Mesendoderm (in vitro differentiated cells): ENCODE results near the gene PAH.

Experiments
- DNase-seq: peaks from one replicate; pipeline ENCODE4 v3.0.0; 2013
- H2AK5ac ChIP-seq: 2 replicates; pipeline ENCODE4 v1.6.1; 2013; ENCODE audit warnings: low read length, inconsistent platforms
- H2BK120ac ChIP-seq: 2 replicates; pipeline ENCODE4 v1.6.1; 2013; ENCODE audit warnings: low read depth, mild to moderate bottlenecking, low read length, moderate library complexity, mixed read lengths
- H2BK15ac ChIP-seq: replicated peaks from 2 replicates; pipeline ENCODE4 v1.6.1; 2013; ENCODE audit warnings: low read depth, mild to moderate bottlenecking, moderate library complexity
- H2BK5ac ChIP-seq: 2 replicates; pipeline ENCODE4 v1.6.1; 2013; ENCODE audit warnings: low read length, inconsistent platforms
- H3K18ac ChIP-seq: 2 replicates; pipeline ENCODE4 v1.6.1; 2013; ENCODE audit warnings: mild to moderate bottlenecking, low read length, mixed read lengths
- H3K23ac ChIP-seq: one replicate; pipeline ENCODE4 v1.6.1; 2013; ENCODE audit warnings: low read length
- H3K27ac ChIP-seq: 2 replicates; pipeline ENCODE4 v1.5.1; 2013; ENCODE audit warnings: low read depth, mild to moderate bottlenecking, inconsistent platforms, low read length, moderate library complexity
- H3K27me3 ChIP-seq: 2 replicates; pipeline ENCODE4 v1.6.1; 2013; ENCODE audit warnings: low read length, control low read depth, mild to moderate bottlenecking, inconsistent platforms; ENCODE audit not compliant: insufficient read depth, poor library complexity
- H3K36me3 ChIP-seq: 2 replicates; pipeline ENCODE4 v1.6.1; 2013; ENCODE audit warnings: low read length, inconsistent platforms; ENCODE audit not compliant: control insufficient read depth, insufficient read depth
- H3K4ac ChIP-seq: one replicate; pipeline ENCODE4 v1.6.1; 2013; ENCODE audit warnings: low read depth, mild to moderate bottlenecking, low read length, moderate library complexity
- H3K4me1 ChIP-seq: 2 replicates; pipeline ENCODE4 v1.6.1; 2013; ENCODE audit warnings: low read depth, low read length, inconsistent platforms; ENCODE audit not compliant: control insufficient read depth
- H3K4me2 ChIP-seq: 2 replicates; pipeline ENCODE4 v1.6.1; 2013; ENCODE audit warnings: low read length
- H3K4me3 ChIP-seq: 2 replicates; pipeline ENCODE4 v1.5.1; 2013; ENCODE audit warnings: mild to moderate bottlenecking, low read length
- H3K56ac ChIP-seq: one replicate; pipeline ENCODE4 v1.6.1; 2013; ENCODE audit warnings: low read length
- H3K79me1 ChIP-seq: 2 replicates; pipeline ENCODE4 v1.6.1; 2013; ENCODE audit warnings: low read length, inconsistent platforms
- H3K79me2 ChIP-seq: 2 replicates; pipeline ENCODE4 v1.6.1; 2013; ENCODE audit warnings: mild to moderate bottlenecking, low read length; ENCODE audit not compliant: control insufficient read depth, insufficient read depth
- H3K9ac ChIP-seq: 2 replicates; pipeline ENCODE4 v1.6.1; 2013; ENCODE audit warnings: low read length, inconsistent platforms
- H4K5ac ChIP-seq: one replicate; pipeline ENCODE4 v1.6.1; 2013; ENCODE audit warnings: low read length
- H4K8ac ChIP-seq: one replicate; pipeline ENCODE4 v1.6.1; 2013; ENCODE audit warnings: low read depth, mild to moderate bottlenecking, control low read depth, low read length, moderate library complexity
- WGBS: extraction: QIAGEN DNeasy Blood & Tissue Kit; methylation state at CpG from one replicate; pipeline ENCODE4 v1.1.7; 2013; ENCODE audit warnings: low lambda C conversion rate, missing lambda C conversion rate; ENCODE audit not compliant: insufficient coverage; ENCODE audit errors: extremely low coverage; 5-methylcytosine and 5-hydroxymethylcytosine counted together

PAH gene

DNA sequence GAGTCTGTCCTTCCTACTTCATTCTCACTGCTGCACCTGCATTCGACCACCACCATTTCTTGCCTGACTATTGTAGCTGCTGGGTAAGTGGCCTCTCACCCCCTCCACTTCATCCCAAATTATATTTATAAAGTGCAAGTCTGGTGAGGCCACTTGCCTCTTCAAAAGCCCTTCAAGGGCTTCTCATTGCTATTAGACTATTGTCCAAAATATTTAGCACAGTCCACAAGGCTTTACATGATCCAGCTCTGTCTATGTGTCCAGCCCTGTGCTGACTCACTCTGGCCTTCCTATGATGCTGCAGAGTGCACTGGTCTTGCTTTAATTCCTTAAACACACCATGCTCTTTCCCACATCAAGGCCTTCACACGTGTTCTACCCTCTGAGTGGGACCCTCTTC, 46.0 kb downstream of the PAH start:
- Histone ChIP-seq H2AK5ac (no peak overlapping the region), H4K8ac (no peak overlapping the region), H2BK120ac (no peak overlapping the region), H3K27ac (no peak overlapping the region), H2BK15ac (no peak overlapping the region), H3K4me1 (no peaks in the 10 kb centered on the region), H3K23ac (no peak overlapping the region), H3K4ac (no peak overlapping the region), H3K4me3 (no peak overlapping the region), H3K56ac (no peak overlapping the region), H3K79me1 (no peaks in the 10 kb centered on the region), H4K5ac (no peak overlapping the region), H2BK5ac (no peak overlapping the region), H3K36me3 (no peaks in the 10 kb centered on the region), H3K27me3 (no peaks in the 10 kb centered on the region), H3K4me2 (no peak overlapping the region), H3K9ac (no peak overlapping the region), H3K79me2 (no peaks in the 10 kb centered on the region), H3K18ac (no peak overlapping the region)
- WGBS, result no CpG with 5 or more reads among the region's 2 CpGs
- no peak for DNase-seq

DNA sequence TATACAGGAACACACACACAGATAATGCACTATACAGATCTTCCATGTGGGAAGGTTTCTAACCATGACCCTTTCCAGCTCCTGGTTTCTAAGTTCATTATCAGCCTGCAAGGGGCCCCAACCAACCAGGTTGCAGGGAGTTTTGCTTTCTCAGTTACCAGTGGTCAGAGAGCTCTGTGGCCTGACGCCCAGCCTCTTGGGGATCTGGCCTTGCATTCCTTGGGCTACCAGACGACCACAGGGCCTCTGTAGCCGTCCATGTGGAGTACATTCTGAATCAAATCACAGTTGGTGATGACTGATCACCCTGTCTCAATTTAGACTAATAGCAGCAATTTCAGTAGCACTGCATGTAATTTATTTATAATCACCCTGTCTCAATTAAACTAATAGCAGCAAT, 47.5 kb downstream of the PAH start:
- Histone ChIP-seq H2BK5ac (no peak overlapping the region), H2AK5ac (no peak overlapping the region), H3K27ac (no peak overlapping the region), H3K4me2 (no peak overlapping the region), H4K8ac (no peak overlapping the region), H3K23ac (no peak overlapping the region), H2BK15ac (no peak overlapping the region), H3K4ac (no peak overlapping the region), H4K5ac (no peak overlapping the region), H3K4me1 (no peaks in the 10 kb centered on the region), H3K18ac (no peak overlapping the region), H3K9ac (no peak overlapping the region), H3K27me3 (no peaks in the 10 kb centered on the region), H3K4me3 (no peak overlapping the region), H3K79me2 (no peaks in the 10 kb centered on the region), H3K56ac (no peak overlapping the region), H3K36me3 (no peaks in the 10 kb centered on the region), H3K79me1 (no peaks in the 10 kb centered on the region), H2BK120ac (no peak overlapping the region)
- DNase-seq, result no peak
- no CpG with 5 or more reads among the region's 3 CpGs for WGBS

DNA sequence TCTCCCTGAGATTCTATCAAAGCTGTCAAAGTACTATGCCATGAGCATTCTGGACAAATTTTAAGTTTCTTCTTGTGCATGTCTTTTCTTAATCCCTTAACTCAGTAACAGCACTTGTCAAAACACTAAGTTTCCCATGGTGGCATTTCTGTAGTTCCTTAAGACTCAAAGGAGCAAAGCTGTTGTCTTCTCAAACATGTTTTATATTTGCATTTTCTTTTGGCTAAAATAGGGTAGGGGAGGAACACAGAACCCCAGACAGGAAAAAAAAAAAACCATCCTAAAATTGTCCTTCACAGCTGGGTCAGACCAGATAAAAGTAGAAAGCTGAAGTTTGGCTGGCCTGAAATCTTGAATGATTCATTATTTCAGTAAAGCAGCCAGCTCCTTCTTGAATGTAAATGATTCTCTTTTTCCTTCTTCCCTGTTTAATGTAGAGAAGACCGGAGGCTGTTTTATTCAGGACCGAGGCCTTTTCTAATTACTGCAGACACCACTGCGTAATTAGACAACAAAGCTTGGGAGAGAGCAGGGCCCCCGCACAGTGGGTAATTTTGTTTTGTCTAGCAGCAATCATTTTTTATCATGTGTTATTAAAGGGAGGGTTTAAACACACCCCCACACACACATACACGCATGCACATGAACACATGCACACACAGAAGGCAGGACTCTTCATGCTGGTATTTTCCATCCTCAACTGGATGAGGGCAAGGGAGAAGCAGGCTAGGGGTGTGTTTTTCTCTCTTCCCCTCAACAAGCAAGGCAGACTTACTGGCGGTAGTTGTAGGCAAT, 51.0 kb downstream of the PAH start:
- no peak overlapping the region for H4K5ac ChIP-seq
- H3K79me1 ChIP-seq, result no peaks in the 10 kb centered on the region
- H2AK5ac ChIP-seq, result no peak overlapping the region
- no peak overlapping the region for H3K4me3 ChIP-seq
- H3K9ac ChIP-seq, result no peak overlapping the region
- H3K4ac ChIP-seq, result no peak overlapping the region
- no peak overlapping the region for H3K27ac ChIP-seq
- H3K79me2 ChIP-seq, result no peaks in the 10 kb centered on the region
- no peak overlapping the region for H3K23ac ChIP-seq
- H3K27me3 ChIP-seq, result no peaks in the 10 kb centered on the region
- no peak overlapping the region for H3K56ac ChIP-seq
- no peak overlapping the region for H2BK5ac ChIP-seq
- H3K4me2 ChIP-seq, result no peak overlapping the region
- no peak overlapping the region for H2BK15ac ChIP-seq
- WGBS, result no CpG with 5 or more reads among the region's 6 CpGs
- no peaks in the 10 kb centered on the region for H3K4me1 ChIP-seq
- no peak overlapping the region for H4K8ac ChIP-seq
- no peak overlapping the region for H3K18ac ChIP-seq
- DNase-seq, result no peak
- H2BK120ac ChIP-seq, result no peak overlapping the region
- no peaks in the 10 kb centered on the region for H3K36me3 ChIP-seq

DNA sequence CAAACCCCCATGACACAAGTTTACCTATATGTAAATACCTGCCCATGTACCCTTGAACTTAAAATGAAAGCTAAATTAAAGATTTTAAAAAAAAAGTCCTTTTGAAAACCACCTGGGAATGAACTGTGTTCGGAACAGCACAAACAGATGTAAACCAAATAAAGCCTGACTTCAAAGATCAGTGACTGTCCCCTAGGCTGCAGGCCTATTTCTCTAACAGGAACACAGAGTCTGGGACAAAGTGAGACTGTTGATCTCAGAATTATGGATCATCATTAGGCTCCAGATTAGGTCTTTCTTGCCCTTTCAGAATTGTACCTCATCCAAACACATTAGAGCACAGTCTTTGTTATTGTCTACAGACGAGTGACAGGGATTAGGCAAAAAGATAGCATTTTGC, 54.6 kb downstream of the PAH start:
- DNase-seq, result no peak
- Histone ChIP-seq H3K4me3 (no peak overlapping the region), H4K5ac (no peak overlapping the region), H2BK120ac (no peak overlapping the region), H3K9ac (no peak overlapping the region), H3K79me1 (no peaks in the 10 kb centered on the region), H3K18ac (no peak overlapping the region), H2BK5ac (no peak overlapping the region), H2AK5ac (no peak overlapping the region), H3K4me2 (no peak overlapping the region), H3K56ac (no peak overlapping the region), H3K4me1 (no peaks in the 10 kb centered on the region), H3K23ac (no peak overlapping the region), H3K79me2 (no peaks in the 10 kb centered on the region), H3K36me3 (no peaks in the 10 kb centered on the region), H3K4ac (no peak overlapping the region), H3K27ac (no peak overlapping the region), H2BK15ac (no peak overlapping the region), H3K27me3 (no peaks in the 10 kb centered on the region), H4K8ac (no peak overlapping the region)
- WGBS, result no CpG with 5 or more reads among the region's 2 CpGs

DNA sequence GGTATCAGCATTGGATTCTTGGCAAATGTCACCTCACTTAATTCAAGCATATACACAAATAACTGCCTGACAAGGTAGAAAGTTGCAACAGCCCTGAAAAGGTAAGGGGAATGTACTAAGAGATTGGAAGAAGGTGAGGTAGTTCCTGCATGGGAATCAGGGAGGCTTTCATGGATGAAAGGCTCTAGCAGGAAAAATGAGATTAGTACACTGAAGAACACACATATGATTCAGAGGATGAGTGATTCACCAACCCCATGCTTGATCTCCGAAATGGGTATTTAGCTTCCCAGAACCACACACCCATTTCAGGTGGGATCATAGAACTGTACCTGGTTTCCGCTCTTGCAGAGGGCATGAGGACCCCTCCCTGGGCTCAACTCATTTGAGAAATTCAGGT, 65.8 kb downstream of the PAH start:
- H2BK5ac ChIP-seq, result no peak overlapping the region
- H3K27ac ChIP-seq, result no peak overlapping the region
- H3K56ac ChIP-seq, result no peak overlapping the region
- no peak for DNase-seq
- no peaks in the 10 kb centered on the region for H3K27me3 ChIP-seq
- no peak overlapping the region for H2BK120ac ChIP-seq
- WGBS, result no CpG with 5 or more reads among the region's 2 CpGs
- no peak overlapping the region for H2BK15ac ChIP-seq
- H3K36me3 ChIP-seq, result no peaks in the 10 kb centered on the region
- H3K4me3 ChIP-seq, result no peak overlapping the region
- no peak overlapping the region for H3K9ac ChIP-seq
- no peak overlapping the region for H3K4ac ChIP-seq
- H4K5ac ChIP-seq, result no peak overlapping the region
- H3K23ac ChIP-seq, result no peak overlapping the region
- H3K79me2 ChIP-seq, result no peaks in the 10 kb centered on the region
- H2AK5ac ChIP-seq, result no peak overlapping the region
- H3K4me1 ChIP-seq, result no peaks in the 10 kb centered on the region
- no peak overlapping the region for H4K8ac ChIP-seq
- H3K79me1 ChIP-seq, result no peaks in the 10 kb centered on the region
- no peak overlapping the region for H3K4me2 ChIP-seq
- no peak overlapping the region for H3K18ac ChIP-seq
